Activated effector memory CD4-positive, alpha-beta T cell treated with anti-CD3 and anti-CD28 coated beads, Interleukin-2, amount 50 U/mL, for 16 hours (primary cell): ENCODE results near the gene KCNK10.

Source experiments
- DNase-seq: peaks from one replicate; pipeline ENCODE4 v3.0.0-alpha.2; 2020

The KCNK10 gene

GRCh38 chr14:88168498-88169165, 154.4 kb downstream of the KCNK10 start:
- peak; percentile 80 for DNase-seq

GRCh38 chr14:88168025-88168424, 155.0 kb downstream of the KCNK10 start:
- DNase-seq: no peak

GRCh38 chr14:88166616-88167015, 156.5 kb downstream of the KCNK10 start:
- no peak for DNase-seq

- DNase-seq: no peak
Observed at GRCh38 chr14:88164906-88165534, 158.0 kb downstream of the KCNK10 start.

GRCh38 chr14:88163731-88164255, 159.3 kb downstream of the KCNK10 start:
- DNase-seq: no peak

GRCh38 chr14:88156127-88156526, 166.9 kb downstream of the KCNK10 start:
- DNase-seq: no peak

- DNase-seq: no peak
Observed at GRCh38 chr14:88154926-88155325, 168.1 kb downstream of the KCNK10 start.

- no peak for DNase-seq
Observed at GRCh38 chr14:88154321-88154720, 168.7 kb downstream of the KCNK10 start.

- DNase-seq: no peak
Observed at GRCh38 chr14:88146881-88147649, 176.0 kb downstream of the KCNK10 start.

GRCh38 chr14:88143810-88144209, 179.3 kb downstream of the KCNK10 start:
- DNase-seq: no peak

- no peak for DNase-seq
Observed at GRCh38 chr14:88142997-88143396, 180.1 kb downstream of the KCNK10 start.

GRCh38 chr14:88140874-88141273, 182.2 kb downstream of the KCNK10 start:
- no peak for DNase-seq

GRCh38 chr14:88137327-88137726, 185.7 kb downstream of the KCNK10 start:
- DNase-seq: no peak
